ELF-1 (cell line): ENCODE data around the gene AMZ2.
A peak's percentile ranks its signal among the peaks of the same experiment; 100 is the strongest.

Experiments used
- DNase-seq: peaks from one replicate; pipeline ENCODE4 v3.0.0-alpha.2; 2016; ENCODE audit warnings: low read depth, low spot score

The AMZ2 gene

GRCh38 chr17:68290955-68291835, 43.4 kb downstream of the AMZ2 start, which contains the start of the genes ARSG and SLC16A6:
Gene ARSG, plus strand, starts transcription at chr17:68291495. Its CDS starts 15,999 bp downstream, at chr17:68307494.
Gene SLC16A6, minus strand, starts transcription at chr17:68291127. Its CDS starts 12,807 bp downstream, at chr17:68278320.
- peak; percentile 73 for DNase-seq

GRCh38 chr17:68291836-68292688, 44.2 kb downstream of the AMZ2 start:
- DNase-seq, result peak; percentile 91

- DNase-seq, result no peak
Measured at GRCh38 chr17:68292689-68293040, 44.8 kb downstream of the AMZ2 start.

GRCh38 chr17:68293490-68294195, 45.8 kb downstream of the AMZ2 start:
- DNase-seq, result no peak

- peak; percentile 79 for DNase-seq
Measured at GRCh38 chr17:68294196-68294555, 46.3 kb downstream of the AMZ2 start.

GRCh38 chr17:68294617-68295016, 46.8 kb downstream of the AMZ2 start:
- no peak for DNase-seq

GRCh38 chr17:68295086-68295485, 47.2 kb downstream of the AMZ2 start:
- no peak for DNase-seq

- peak; percentile 86 for DNase-seq
Measured at GRCh38 chr17:68296217-68297191, 48.7 kb downstream of the AMZ2 start.

GRCh38 chr17:68297195-68297594, 49.4 kb downstream of the AMZ2 start:
- DNase-seq, result no peak

- DNase-seq, result no peak
Measured at GRCh38 chr17:68298601-68299000, 50.8 kb downstream of the AMZ2 start.

GRCh38 chr17:68299817-68300216, 52.0 kb downstream of the AMZ2 start:
- no peak for DNase-seq

- peak; percentile 85 for DNase-seq
Measured at GRCh38 chr17:68301438-68301959, 53.7 kb downstream of the AMZ2 start.

- peak; percentile 66 for DNase-seq
Measured at GRCh38 chr17:68302066-68302564, 54.3 kb downstream of the AMZ2 start.

GRCh38 chr17:68302666-68303065, 54.8 kb downstream of the AMZ2 start:
- DNase-seq, result no peak

- DNase-seq, result no peak
Measured at GRCh38 chr17:68304706-68305105, 56.9 kb downstream of the AMZ2 start.

- no peak for DNase-seq
Measured at GRCh38 chr17:68305142-68305541, 57.3 kb downstream of the AMZ2 start.
